ENCODE results near the gene HTT. TPM values are rescaled to one million over a fixed set of nuclear protein-coding genes. Genes with fewer than 3 reads are reported as not detected.

The HTT gene
- total and polyA plus RNA-seq, 2 of the 13 experiments (the other 11 are each of a cell fraction or from before 2014, with no cell fraction given): 17.5 to 19.5 TPM

DNA sequence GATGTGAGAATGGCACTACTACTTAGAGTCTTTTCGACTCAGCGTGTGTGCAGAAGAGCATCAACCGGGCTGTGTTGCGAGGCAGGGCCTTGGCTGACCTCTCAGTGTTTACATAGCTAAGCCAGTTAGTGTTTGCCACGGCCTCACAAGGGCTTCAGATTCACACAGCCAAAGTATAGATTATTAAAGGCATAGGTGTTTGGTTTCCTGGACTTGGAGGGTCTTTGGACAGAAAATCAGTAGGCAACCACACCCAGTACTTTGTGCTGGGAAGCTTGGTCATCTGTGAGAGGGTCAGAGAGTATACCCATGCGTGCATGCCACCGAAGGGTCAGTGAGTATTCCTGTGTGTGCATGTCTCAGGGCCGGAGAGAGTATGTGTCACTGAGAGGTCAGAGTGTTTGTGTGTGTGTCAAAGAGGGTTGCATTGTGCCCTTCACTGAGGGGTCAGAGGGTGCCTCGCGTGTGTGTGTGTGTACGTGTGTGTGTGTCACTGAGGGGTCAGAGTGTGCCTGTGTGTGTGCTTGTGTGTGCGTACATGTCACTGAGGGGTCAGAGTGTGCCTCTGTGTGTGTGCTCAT, 104.7 kb downstream of the HTT start (continued):
- TF ChIP-seq RAD51 (IDR thresholded peaks at IDR 0.05; ENCODE audit: borderline replicate concordance): no peak
- TF ChIP-seq, protein P1, sequence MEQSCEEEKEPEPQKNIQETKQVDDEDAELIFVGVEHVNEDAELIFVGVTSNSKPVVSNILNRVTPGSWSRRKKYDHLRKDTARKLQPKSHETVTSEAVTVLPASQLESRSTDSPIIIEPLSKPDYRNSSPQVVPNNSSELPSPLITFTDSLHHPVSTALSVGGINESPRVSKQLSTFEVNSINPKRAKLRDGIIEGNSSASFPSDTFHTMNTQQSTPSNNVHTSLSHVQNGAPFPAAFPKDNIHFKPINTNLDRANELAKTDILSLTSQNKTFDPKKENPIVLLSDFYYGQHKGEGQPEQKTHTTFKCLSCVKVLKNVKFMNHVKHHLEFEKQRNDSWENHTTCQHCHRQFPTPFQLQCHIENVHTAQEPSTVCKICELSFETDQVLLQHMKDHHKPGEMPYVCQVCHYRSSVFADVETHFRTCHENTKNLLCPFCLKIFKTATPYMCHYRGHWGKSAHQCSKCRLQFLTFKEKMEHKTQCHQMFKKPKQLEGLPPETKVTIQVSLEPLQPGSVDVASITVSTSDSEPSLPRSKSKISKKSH (CRISPR knock-in tag; IDR thresholded peaks at IDR 0.05; ENCODE audit: borderline replicate concordance): no peak
- TF ChIP-seq, protein P2, sequence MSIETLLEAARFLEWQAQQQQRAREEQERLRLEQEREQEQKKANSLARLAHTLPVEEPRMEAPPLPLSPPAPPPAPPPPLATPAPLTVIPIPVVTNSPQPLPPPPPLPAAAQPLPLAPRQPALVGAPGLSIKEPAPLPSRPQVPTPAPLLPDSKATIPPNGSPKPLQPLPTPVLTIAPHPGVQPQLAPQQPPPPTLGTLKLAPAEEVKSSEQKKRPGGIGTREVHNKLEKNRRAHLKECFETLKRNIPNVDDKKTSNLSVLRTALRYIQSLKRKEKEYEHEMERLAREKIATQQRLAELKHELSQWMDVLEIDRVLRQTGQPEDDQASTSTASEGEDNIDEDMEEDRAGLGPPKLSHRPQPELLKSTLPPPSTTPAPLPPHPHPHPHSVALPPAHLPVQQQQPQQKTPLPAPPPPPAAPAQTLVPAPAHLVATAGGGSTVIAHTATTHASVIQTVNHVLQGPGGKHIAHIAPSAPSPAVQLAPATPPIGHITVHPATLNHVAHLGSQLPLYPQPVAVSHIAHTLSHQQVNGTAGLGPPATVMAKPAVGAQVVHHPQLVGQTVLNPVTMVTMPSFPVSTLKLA (IDR thresholded peaks at IDR 0.05): no peak
- TF ChIP-seq ZNF292 (CRISPR knock-in tag; IDR thresholded peaks at IDR 0.05; ENCODE audit: borderline replicate concordance, low read depth): no peak
- no peak for TF ChIP-seq HNRNPL (IDR thresholded peaks at IDR 0.05; ENCODE audit: low read depth, low read length)
- no peak for TF ChIP-seq ZNF616 (CRISPR knock-in tag; IDR thresholded peaks at IDR 0.05; ENCODE audit: low read depth)
- TF ChIP-seq KLF13 (CRISPR knock-in tag; IDR thresholded peaks at IDR 0.05): no peak
- TF ChIP-seq HIVEP1 (CRISPR knock-in tag; IDR thresholded peaks at IDR 0.05): no peak
- no peak for TF ChIP-seq SP5 (CRISPR knock-in tag; IDR thresholded peaks at IDR 0.05; ENCODE audit: borderline replicate concordance, low read depth)
- no peak for TF ChIP-seq MYC (CRISPR knock-in tag; IDR thresholded peaks at IDR 0.05; ENCODE audit: borderline replicate concordance)
- TF ChIP-seq, protein P3, sequence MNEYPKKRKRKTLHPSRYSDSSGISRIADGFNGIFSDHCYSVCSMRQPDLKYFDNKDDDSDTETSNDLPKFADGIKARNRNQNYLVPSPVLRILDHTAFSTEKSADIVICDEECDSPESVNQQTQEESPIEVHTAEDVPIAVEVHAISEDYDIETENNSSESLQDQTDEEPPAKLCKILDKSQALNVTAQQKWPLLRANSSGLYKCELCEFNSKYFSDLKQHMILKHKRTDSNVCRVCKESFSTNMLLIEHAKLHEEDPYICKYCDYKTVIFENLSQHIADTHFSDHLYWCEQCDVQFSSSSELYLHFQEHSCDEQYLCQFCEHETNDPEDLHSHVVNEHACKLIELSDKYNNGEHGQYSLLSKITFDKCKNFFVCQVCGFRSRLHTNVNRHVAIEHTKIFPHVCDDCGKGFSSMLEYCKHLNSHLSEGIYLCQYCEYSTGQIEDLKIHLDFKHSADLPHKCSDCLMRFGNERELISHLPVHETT (CRISPR knock-in tag; conservative IDR thresholded peaks at IDR 0.05): no peak
- TF ChIP-seq NR3C1 (CRISPR knock-in tag; IDR thresholded peaks at IDR 0.05): no peak
- TF ChIP-seq, protein P4, sequence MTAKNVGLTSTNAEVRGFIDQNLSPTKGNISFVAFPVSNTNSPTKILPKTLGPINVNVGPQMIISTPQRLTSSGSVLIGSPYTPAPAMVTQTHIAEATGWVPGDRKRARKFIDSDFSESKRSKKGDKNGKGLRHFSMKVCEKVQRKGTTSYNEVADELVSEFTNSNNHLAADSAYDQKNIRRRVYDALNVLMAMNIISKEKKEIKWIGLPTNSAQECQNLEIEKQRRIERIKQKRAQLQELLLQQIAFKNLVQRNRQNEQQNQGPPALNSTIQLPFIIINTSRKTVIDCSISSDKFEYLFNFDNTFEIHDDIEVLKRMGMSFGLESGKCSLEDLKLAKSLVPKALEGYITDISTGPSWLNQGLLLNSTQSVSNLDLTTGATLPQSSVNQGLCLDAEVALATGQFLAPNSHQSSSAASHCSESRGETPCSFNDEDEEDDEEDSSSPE (CRISPR knock-in tag; IDR thresholded peaks at IDR 0.05): no peak
- no peak for TF ChIP-seq SKI (IDR thresholded peaks at IDR 0.05; ENCODE audit: partially characterized antibody)
- TF ChIP-seq ZSCAN31 (CRISPR knock-in tag; IDR thresholded peaks at IDR 0.05; ENCODE audit: low read depth): no peak
- no peak for TF ChIP-seq ZNF350 (CRISPR knock-in tag; IDR thresholded peaks at IDR 0.05; ENCODE audit: borderline replicate concordance, low read depth)
- TF ChIP-seq, protein P5, sequence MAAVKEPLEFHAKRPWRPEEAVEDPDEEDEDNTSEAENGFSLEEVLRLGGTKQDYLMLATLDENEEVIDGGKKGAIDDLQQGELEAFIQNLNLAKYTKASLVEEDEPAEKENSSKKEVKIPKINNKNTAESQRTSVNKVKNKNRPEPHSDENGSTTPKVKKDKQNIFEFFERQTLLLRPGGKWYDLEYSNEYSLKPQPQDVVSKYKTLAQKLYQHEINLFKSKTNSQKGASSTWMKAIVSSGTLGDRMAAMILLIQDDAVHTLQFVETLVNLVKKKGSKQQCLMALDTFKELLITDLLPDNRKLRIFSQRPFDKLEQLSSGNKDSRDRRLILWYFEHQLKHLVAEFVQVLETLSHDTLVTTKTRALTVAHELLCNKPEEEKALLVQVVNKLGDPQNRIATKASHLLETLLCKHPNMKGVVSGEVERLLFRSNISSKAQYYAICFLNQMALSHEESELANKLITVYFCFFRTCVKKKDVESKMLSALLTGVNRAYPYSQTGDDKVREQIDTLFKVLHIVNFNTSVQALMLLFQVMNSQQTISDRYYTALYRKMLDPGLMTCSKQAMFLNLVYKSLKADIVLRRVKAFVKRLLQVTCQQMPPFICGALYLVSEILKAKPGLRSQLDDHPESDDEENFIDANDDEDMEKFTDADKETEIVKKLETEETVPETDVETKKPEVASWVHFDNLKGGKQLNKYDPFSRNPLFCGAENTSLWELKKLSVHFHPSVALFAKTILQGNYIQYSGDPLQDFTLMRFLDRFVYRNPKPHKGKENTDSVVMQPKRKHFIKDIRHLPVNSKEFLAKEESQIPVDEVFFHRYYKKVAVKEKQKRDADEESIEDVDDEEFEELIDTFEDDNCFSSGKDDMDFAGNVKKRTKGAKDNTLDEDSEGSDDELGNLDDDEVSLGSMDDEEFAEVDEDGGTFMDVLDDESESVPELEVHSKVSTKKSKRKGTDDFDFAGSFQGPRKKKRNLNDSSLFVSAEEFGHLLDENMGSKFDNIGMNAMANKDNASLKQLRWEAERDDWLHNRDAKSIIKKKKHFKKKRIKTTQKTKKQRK (IDR thresholded peaks at IDR 0.05; ENCODE audit: low read length): no peak
- TF ChIP-seq ZNF83 (CRISPR knock-in tag; IDR thresholded peaks at IDR 0.05; ENCODE audit: borderline replicate concordance): no peak
- peak; percentile 89 for TF ChIP-seq NR2F6 (IDR thresholded peaks at IDR 0.05)
- TF ChIP-seq NR2F6 (CRISPR knock-in tag; IDR thresholded peaks at IDR 0.05): peak; percentile 56
- TF ChIP-seq ZNF501 (CRISPR knock-in tag; IDR thresholded peaks at IDR 0.05): peak; percentile 70; the same call in 1 of the 2 replicates
- no peak for TF ChIP-seq YY1 (IDR thresholded peaks at IDR 0.05; ENCODE audit: insufficient read depth, insufficient replicate concordance, low read depth, low read length)
- TF ChIP-seq ZNF274 (CRISPR knock-in tag; IDR thresholded peaks at IDR 0.05): no peak

Measured in HepG2 (cell line).